ENCODE measurements around the gene TLL2.

DNA sequence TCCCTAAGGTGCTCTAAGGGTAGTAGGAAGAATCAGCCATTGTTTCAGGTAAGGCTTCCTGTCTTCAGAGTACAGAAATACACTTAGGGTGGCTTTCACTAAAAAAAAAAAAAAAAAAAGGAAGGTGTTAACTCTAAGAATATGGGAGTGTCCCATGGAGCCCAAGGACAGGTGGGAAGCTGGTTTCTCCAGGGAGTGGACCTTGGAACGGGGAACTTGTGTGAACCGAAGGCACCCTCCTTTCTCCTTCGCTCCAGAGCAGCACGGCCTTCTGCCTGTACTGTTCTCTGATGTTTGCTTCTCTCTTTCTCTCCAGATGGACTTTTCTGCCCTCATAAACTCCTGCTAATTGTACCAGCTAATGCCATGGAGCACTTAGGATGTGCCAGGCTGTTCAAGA lies 161.1 kb downstream of the TLL2 start:
- TF ChIP-seq EZH2phosphoT487 (IDR thresholded peaks at IDR 0.05; ENCODE audit: unreplicated experiment) (no peak), STAT1 (IDR thresholded peaks at IDR 0.05; ENCODE audit: unreplicated experiment) (no peak), POLR2AphosphoS5 (IDR thresholded peaks at IDR 0.05; ENCODE audit: low read depth) (no peak), CREB1 (CRISPR knock-in tag; IDR thresholded peaks at IDR 0.05; ENCODE audit: low read depth) (no peak), EZH2 (IDR thresholded peaks at IDR 0.05; ENCODE audit: low read depth, unreplicated experiment) (no peak)
- TF ChIP-seq, protein P1, sequence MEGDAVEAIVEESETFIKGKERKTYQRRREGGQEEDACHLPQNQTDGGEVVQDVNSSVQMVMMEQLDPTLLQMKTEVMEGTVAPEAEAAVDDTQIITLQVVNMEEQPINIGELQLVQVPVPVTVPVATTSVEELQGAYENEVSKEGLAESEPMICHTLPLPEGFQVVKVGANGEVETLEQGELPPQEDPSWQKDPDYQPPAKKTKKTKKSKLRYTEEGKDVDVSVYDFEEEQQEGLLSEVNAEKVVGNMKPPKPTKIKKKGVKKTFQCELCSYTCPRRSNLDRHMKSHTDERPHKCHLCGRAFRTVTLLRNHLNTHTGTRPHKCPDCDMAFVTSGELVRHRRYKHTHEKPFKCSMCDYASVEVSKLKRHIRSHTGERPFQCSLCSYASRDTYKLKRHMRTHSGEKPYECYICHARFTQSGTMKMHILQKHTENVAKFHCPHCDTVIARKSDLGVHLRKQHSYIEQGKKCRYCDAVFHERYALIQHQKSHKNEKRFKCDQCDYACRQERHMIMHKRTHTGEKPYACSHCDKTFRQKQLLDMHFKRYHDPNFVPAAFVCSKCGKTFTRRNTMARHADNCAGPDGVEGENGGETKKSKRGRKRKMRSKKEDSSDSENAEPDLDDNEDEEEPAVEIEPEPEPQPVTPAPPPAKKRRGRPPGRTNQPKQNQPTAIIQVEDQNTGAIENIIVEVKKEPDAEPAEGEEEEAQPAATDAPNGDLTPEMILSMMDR (conservative IDR thresholded peaks at IDR 0.05; ENCODE audit: low read depth in 2 of 2), result no peak
